ENCODE results near the gene CENPO. TPM values are rescaled to one million over a fixed set of nuclear protein-coding genes. Genes with fewer than 3 reads are reported as not detected.

Gene CENPO
- total RNA-seq, 4 donors from 2014 or later, result 6.0 to 13.8 (median 9.6) TPM

GRCh38 chr2:24855022-24855622 lies 61.9 kb downstream of the CENPO start:
- intact Hi-C loops (cut with DNase I; ENCODE audit: low total_unique reads) (no loop called here), in situ Hi-C loops (cut with MboI; ENCODE audit: low pct_ligation_motif_present in 1 of 4, low pct_unique_long_range_greater_than_20kb in 1 of 4, low sequenced_read_pairs in 3 of 4) (no loop called here)
- Histone ChIP-seq H3K27ac (peak overlapping the region; percentile 18 to 53 (median 38)), H3K27me3 (no peaks in the 10 kb centered on the region), H3K9me3 (no peaks in the 10 kb centered on the region), H3K4me3 (no peak overlapping the region), H3K4me1 (peaks cover 0 to 14% (median 6%) of the 10 kb centered on the region in 4 donors), H3K36me3 (no peaks in the 10 kb centered on the region)
- no peak for DNase-seq
- no peak for TF ChIP-seq POLR2AphosphoS5 (IDR thresholded peaks at IDR 0.05)
- no peak for TF ChIP-seq POLR2A (IDR thresholded peaks at IDR 0.05)
- no peak for TF ChIP-seq CTCF (IDR thresholded peaks at IDR 0.05)
- TF ChIP-seq EP300 (IDR thresholded peaks at IDR 0.05; ENCODE audit: low read depth), result no peak
- WGBS, 2 donors (ENCODE audit: low coverage in 1 of 2), result 78 to 97% methylated on average over 6 to 8 of the region's 8 CpGs

- peak overlapping the region; percentile 18 to 53 (median 38) for H3K27ac ChIP-seq
- no peaks in the 10 kb centered on the region for H3K9me3 ChIP-seq
- peaks cover 0 to 14% (median 6%) of the 10 kb centered on the region in 4 donors for H3K4me1 ChIP-seq
- WGBS, 2 donors (ENCODE audit: low coverage in 1 of 2), result 23% methylated on average over 4 of the region's 4 CpGs; no CpG with 5 or more reads in 1 of the 2 donors
- TF ChIP-seq POLR2A (IDR thresholded peaks at IDR 0.05) (no peak), POLR2AphosphoS5 (IDR thresholded peaks at IDR 0.05) (no peak), CTCF (IDR thresholded peaks at IDR 0.05) (no peak), EP300 (IDR thresholded peaks at IDR 0.05; ENCODE audit: low read depth) (no peak)
- in situ Hi-C loops (cut with MboI; ENCODE audit: low pct_ligation_motif_present in 1 of 4, low pct_unique_long_range_greater_than_20kb in 1 of 4, low sequenced_read_pairs in 3 of 4), result no loop called here
- H3K36me3 ChIP-seq, result no peaks in the 10 kb centered on the region
- intact Hi-C loops (cut with DNase I; ENCODE audit: low total_unique reads), result no loop called here
- H3K27me3 ChIP-seq, result no peaks in the 10 kb centered on the region
- no peak for DNase-seq
- H3K4me3 ChIP-seq, result no peak overlapping the region
Measured at GRCh38 chr2:24855726-24856125, 62.5 kb downstream of the CENPO start.

- TF ChIP-seq CTCF (IDR thresholded peaks at IDR 0.05), result no peak
- no peak for TF ChIP-seq POLR2AphosphoS5 (IDR thresholded peaks at IDR 0.05)
- no peak for TF ChIP-seq POLR2A (IDR thresholded peaks at IDR 0.05)
- TF ChIP-seq EP300 (IDR thresholded peaks at IDR 0.05; ENCODE audit: low read depth), result no peak
- Histone ChIP-seq H3K36me3 (no peaks in the 10 kb centered on the region), H3K4me1 (peaks cover 0 to 14% (median 6%) of the 10 kb centered on the region in 4 donors), H3K4me3 (no peak overlapping the region), H3K27ac (peak overlapping the region in 2 of 4 donors; percentile 12 to 53), H3K27me3 (no peaks in the 10 kb centered on the region), H3K9me3 (no peaks in the 10 kb centered on the region)
- intact Hi-C loops (cut with DNase I; ENCODE audit: low total_unique reads), result no loop called here
- 67 to 100% methylated on average over 1 to 5 of the region's 5 CpGs for WGBS, 2 donors (ENCODE audit: low coverage in 1 of 2)
- in situ Hi-C loops (cut with MboI; ENCODE audit: low pct_ligation_motif_present in 1 of 4, low pct_unique_long_range_greater_than_20kb in 1 of 4, low sequenced_read_pairs in 3 of 4), result no loop called here
- DNase-seq, result no peak
Measured at GRCh38 chr2:24856791-24857211, 63.6 kb downstream of the CENPO start.

- Histone ChIP-seq H3K4me3 (no peak overlapping the region), H3K27me3 (no peaks in the 10 kb centered on the region), H3K4me1 (peaks cover 0 to 14% (median 6%) of the 10 kb centered on the region in 4 donors), H3K9me3 (no peaks in the 10 kb centered on the region), H3K36me3 (no peaks in the 10 kb centered on the region), H3K27ac (peak overlapping the region in 2 of 4 donors; percentile 12 to 41)
- no peak for DNase-seq
- intact Hi-C loops (cut with DNase I; ENCODE audit: low total_unique reads) (no loop called here), in situ Hi-C loops (cut with MboI; ENCODE audit: low pct_ligation_motif_present in 1 of 4, low pct_unique_long_range_greater_than_20kb in 1 of 4, low sequenced_read_pairs in 3 of 4) (no loop called here)
- 85 to 95% methylated on average over 3 to 6 of the region's 6 CpGs for WGBS, 2 donors (ENCODE audit: low coverage in 1 of 2)
- TF ChIP-seq POLR2AphosphoS5 (IDR thresholded peaks at IDR 0.05) (no peak), POLR2A (IDR thresholded peaks at IDR 0.05) (no peak), CTCF (IDR thresholded peaks at IDR 0.05) (no peak), EP300 (IDR thresholded peaks at IDR 0.05; ENCODE audit: low read depth) (no peak)
Measured at GRCh38 chr2:24857746-24858145, 64.5 kb downstream of the CENPO start.

Measured in transverse colon (tissue), 4 donors.